ACC112 (cell line): ENCODE results near the gene FECH.

Experiments
- H2AFZ ChIP-seq: fragments of 200-600 bp; sonication (generic); one replicate; pipeline ENCODE4 v1.6.0; 2017; ENCODE audit warnings: antibody characterized with exemption, low read length; ENCODE audit not compliant: unreplicated experiment
- H3K27ac ChIP-seq: fragments of 200-600 bp; sonication (generic); 2 replicates; pipeline ENCODE4 v1.5.1; 2014; ENCODE audit warnings: low read depth, mild to moderate bottlenecking, antibody characterized with exemption, low read length, moderate library complexity
- H3K27me3 ChIP-seq: fragments of 200-600 bp; sonication (generic); 2 replicates; pipeline ENCODE4 v1.6.1; 2014; ENCODE audit warnings: mild to moderate bottlenecking, antibody characterized with exemption, low read length, moderate library complexity, mixed read lengths; ENCODE audit not compliant: insufficient read depth
- H3K36me3 ChIP-seq: fragments of 200-600 bp; sonication (generic); 2 replicates; pipeline ENCODE4 v1.6.1; 2016; ENCODE audit warnings: mild to moderate bottlenecking, antibody characterized with exemption, low read length, moderate library complexity, mixed read lengths; ENCODE audit not compliant: insufficient read depth
- H3K4me1 ChIP-seq: fragments of 200-600 bp; sonication (generic); one replicate; pipeline ENCODE4 v1.6.1; 2016; ENCODE audit warnings: low read length, mixed read lengths; ENCODE audit not compliant: insufficient read depth, unreplicated experiment, control insufficient read depth
- H3K4me3 ChIP-seq: fragments of 200-600 bp; sonication (generic); 2 replicates; pipeline ENCODE4 v1.5.1; 2014; ENCODE audit warnings: mild to moderate bottlenecking, low read depth, low read length
- H3K79me2 ChIP-seq: fragments of 200-600 bp; sonication (generic); one replicate; pipeline ENCODE4 v1.6.0; 2016; ENCODE audit warnings: low read length; ENCODE audit not compliant: control insufficient read depth, unreplicated experiment, insufficient read depth

The FECH gene

GRCh38 chr18:57581301-57581934, 5.1 kb downstream of the FECH start:
- Histone ChIP-seq H2AFZ (no peak overlapping the region), H3K79me2 (peaks cover 9% of the 10 kb centered on the region), H3K4me3 (no peak overlapping the region), H3K27ac (no peak overlapping the region), H3K27me3 (no peaks in the 10 kb centered on the region), H3K36me3 (peaks cover 10% of the 10 kb centered on the region), H3K4me1 (peaks cover 15% of the 10 kb centered on the region)

GRCh38 chr18:57579934-57580333, 6.6 kb downstream of the FECH start:
- H3K36me3 ChIP-seq: peaks cover 10% of the 10 kb centered on the region
- H3K4me1 ChIP-seq: peaks cover 6% of the 10 kb centered on the region
- no peaks in the 10 kb centered on the region for H3K79me2 ChIP-seq
- no peaks in the 10 kb centered on the region for H3K27me3 ChIP-seq
- no peak overlapping the region for H3K27ac ChIP-seq
- H2AFZ ChIP-seq: no peak overlapping the region
- H3K4me3 ChIP-seq: no peak overlapping the region

GRCh38 chr18:57576316-57576715, 10.2 kb downstream of the FECH start:
- Histone ChIP-seq H3K27me3 (no peaks in the 10 kb centered on the region), H3K36me3 (peaks cover 15% of the 10 kb centered on the region), H3K27ac (no peak overlapping the region)

GRCh38 chr18:57575542-57575941, 11.0 kb downstream of the FECH start:
- Histone ChIP-seq H3K79me2 (no peaks in the 10 kb centered on the region), H3K27ac (no peak overlapping the region), H2AFZ (no peak overlapping the region), H3K27me3 (no peaks in the 10 kb centered on the region), H3K4me1 (no peaks in the 10 kb centered on the region), H3K36me3 (peaks cover 18% of the 10 kb centered on the region), H3K4me3 (no peak overlapping the region)

More at GRCh38 chr18:57576316-57576715, 10.2 kb downstream of the FECH start:
- Histone ChIP-seq H3K79me2 (no peaks in the 10 kb centered on the region), H3K4me3 (no peak overlapping the region), H2AFZ (no peak overlapping the region), H3K4me1 (no peaks in the 10 kb centered on the region)

GRCh38 chr18:57574866-57575265, 11.6 kb downstream of the FECH start:
- Histone ChIP-seq H2AFZ (no peak overlapping the region), H3K36me3 (peaks cover 15% of the 10 kb centered on the region), H3K27me3 (no peaks in the 10 kb centered on the region), H3K4me3 (no peak overlapping the region), H3K27ac (no peak overlapping the region), H3K4me1 (no peaks in the 10 kb centered on the region), H3K79me2 (no peaks in the 10 kb centered on the region)

- Histone ChIP-seq H2AFZ (no peak overlapping the region), H3K36me3 (peaks cover 8% of the 10 kb centered on the region; the same call in 1 of the 2 replicates), H3K4me1 (no peaks in the 10 kb centered on the region), H3K27ac (no peak overlapping the region), H3K27me3 (no peaks in the 10 kb centered on the region), H3K79me2 (no peaks in the 10 kb centered on the region), H3K4me3 (no peak overlapping the region)
Measured at GRCh38 chr18:57570162-57570561, 16.3 kb downstream of the FECH start.

GRCh38 chr18:57569133-57569532, 17.4 kb downstream of the FECH start:
- no peaks in the 10 kb centered on the region for H3K4me1 ChIP-seq
- peaks cover 8% of the 10 kb centered on the region; the same call in 1 of the 2 replicates for H3K36me3 ChIP-seq
- no peak overlapping the region for H3K4me3 ChIP-seq
- H3K27ac ChIP-seq: no peak overlapping the region
- no peaks in the 10 kb centered on the region for H3K79me2 ChIP-seq
- no peak overlapping the region for H2AFZ ChIP-seq
- no peaks in the 10 kb centered on the region for H3K27me3 ChIP-seq

- H3K4me3 ChIP-seq: no peak overlapping the region
- no peak overlapping the region for H2AFZ ChIP-seq
Measured at GRCh38 chr18:57561728-57562423, 24.6 kb downstream of the FECH start.

GRCh38 chr18:57561261-57561660, 25.2 kb downstream of the FECH start:
- Histone ChIP-seq H3K27ac (no peak overlapping the region), H3K27me3 (no peaks in the 10 kb centered on the region), H3K79me2 (no peaks in the 10 kb centered on the region), H3K4me3 (no peak overlapping the region), H2AFZ (no peak overlapping the region), H3K4me1 (no peaks in the 10 kb centered on the region), H3K36me3 (0 out of 2 replicates have a peak, but pooled peaks cover 4% of the 10 kb centered on the region)

More at GRCh38 chr18:57561728-57562423, 24.6 kb downstream of the FECH start:
- Histone ChIP-seq H3K36me3 (0 out of 2 replicates have a peak, but pooled peaks cover 4% of the 10 kb centered on the region), H3K27me3 (no peaks in the 10 kb centered on the region), H3K79me2 (no peaks in the 10 kb centered on the region), H3K27ac (no peak overlapping the region), H3K4me1 (no peaks in the 10 kb centered on the region)

GRCh38 chr18:57559314-57559713, 27.2 kb downstream of the FECH start:
- Histone ChIP-seq H3K27ac (no peak overlapping the region), H3K4me3 (no peak overlapping the region), H3K79me2 (no peaks in the 10 kb centered on the region), H3K36me3 (peaks cover 5% of the 10 kb centered on the region; the same call in 1 of the 2 replicates), H3K27me3 (no peaks in the 10 kb centered on the region), H3K4me1 (no peaks in the 10 kb centered on the region), H2AFZ (no peak overlapping the region)

- H3K27me3 ChIP-seq: no peaks in the 10 kb centered on the region
- H3K79me2 ChIP-seq: no peaks in the 10 kb centered on the region
- no peaks in the 10 kb centered on the region for H3K4me1 ChIP-seq
- H3K36me3 ChIP-seq: peaks cover 6% of the 10 kb centered on the region; the same call in 1 of the 2 replicates
- no peak overlapping the region for H3K27ac ChIP-seq
- no peak overlapping the region for H2AFZ ChIP-seq
- H3K4me3 ChIP-seq: no peak overlapping the region
Measured at GRCh38 chr18:57555134-57555533, 31.4 kb downstream of the FECH start.
